COR-L47 (cell line): ENCODE results near the gene GMEB1.
A peak's percentile ranks its signal among the peaks of the same experiment; 100 is the strongest.
"Not testable (repeated sequence)": the region's sequence is repeated elsewhere in the genome, so short reads cannot be mapped to it uniquely, and the experiment has no call there.

Experiments
- DNase-seq: peaks from one replicate; lab custom pipeline; 2025; lab: John Stamatoyannopoulos, UW

Gene GMEB1

GRCh38 chr1:28668191-28668955, at the start of gene GMEB1:
Gene GMEB1, plus strand, starts transcription at chr1:28668784. Its CDS starts 14,829 bp downstream, at chr1:28683613.
- DNase-seq = peak; percentile 89

- DNase-seq = no peak
Measured at GRCh38 chr1:28631713-28632112, 36.9 kb upstream of the GMEB1 start.

DNA sequence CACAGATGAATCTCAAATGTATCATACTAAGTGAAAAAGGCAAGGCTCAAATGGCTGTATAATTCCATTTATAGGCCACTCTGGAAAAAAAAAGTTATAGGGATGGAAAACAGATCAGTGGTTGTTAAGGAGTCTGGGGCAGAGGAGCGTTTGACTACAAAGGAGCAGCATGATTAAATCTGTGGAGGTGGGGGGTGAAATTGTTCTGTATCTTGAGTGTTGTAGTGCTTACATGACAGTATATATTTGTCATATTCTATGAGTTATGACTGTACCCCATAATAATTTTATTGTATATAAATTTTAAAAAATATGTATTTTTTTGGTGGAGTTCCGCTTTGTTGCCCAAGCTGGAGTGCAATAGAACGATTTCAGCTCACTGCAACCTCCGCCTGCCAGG, 36.0 kb upstream of the GMEB1 start:
- DNase-seq = no peak

- no peak for DNase-seq
Measured at GRCh38 chr1:28640766-28641165, 27.8 kb upstream of the GMEB1 start.

- DNase-seq = no peak
Measured at GRCh38 chr1:28642056-28642846, 26.3 kb upstream of the GMEB1 start.

GRCh38 chr1:28642847-28643635, 25.5 kb upstream of the GMEB1 start, which contains the start of gene TAF12:
Gene TAF12, minus strand, starts transcription at chr1:28643067. Its CDS starts 20,986 bp downstream, at chr1:28622081.
- DNase-seq = peak; percentile 94

GRCh38 chr1:28644494-28644893, 24.1 kb upstream of the GMEB1 start:
- DNase-seq = no peak

GRCh38 chr1:28645406-28645805, 23.2 kb upstream of the GMEB1 start:
- DNase-seq = not testable (repeated sequence)

DNA sequence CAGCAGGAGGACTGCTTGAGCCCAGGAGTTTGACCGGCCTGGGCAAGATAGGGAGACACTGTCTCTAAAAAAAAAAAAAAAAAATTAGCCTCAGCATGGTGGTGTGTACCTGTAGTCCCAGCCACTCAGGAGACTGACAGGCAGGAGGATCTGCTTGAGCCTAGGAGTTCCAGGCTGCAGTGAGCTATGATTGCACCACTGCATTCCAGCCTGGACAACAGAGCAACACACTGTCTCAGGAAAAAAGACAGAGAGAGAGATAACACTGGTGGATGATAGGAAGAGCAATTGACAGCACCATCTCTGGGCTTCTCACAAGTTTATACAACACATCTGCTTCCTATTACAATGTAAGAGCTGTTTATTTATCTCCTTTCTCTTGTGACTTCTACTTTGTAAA, 22.5 kb upstream of the GMEB1 start:
- no peak for DNase-seq

DNA sequence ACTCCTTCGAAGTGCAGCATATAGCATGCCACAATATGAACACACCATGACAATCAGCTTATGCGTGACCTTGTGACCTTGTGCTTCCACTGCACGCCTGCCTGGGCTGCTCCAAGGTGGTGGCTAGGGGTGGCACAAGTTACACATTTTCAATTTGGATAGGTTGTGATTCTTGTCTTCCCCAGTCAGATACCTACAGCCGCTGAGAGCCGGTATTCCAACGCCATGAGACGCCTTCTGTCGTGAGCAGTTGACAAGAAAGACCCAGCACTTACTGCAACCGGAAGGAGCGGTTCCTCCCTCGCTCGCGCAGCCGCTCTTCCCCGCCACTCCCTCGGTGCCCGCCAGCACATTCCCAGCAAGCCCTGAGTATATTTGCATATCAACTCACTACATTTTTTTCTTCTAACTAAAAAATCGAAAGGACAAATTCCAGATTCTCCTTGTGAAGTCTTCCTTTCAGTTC, 20.5 kb upstream of the GMEB1 start:
- DNase-seq = peak; percentile 85

- DNase-seq = peak; percentile 98
Measured at GRCh38 chr1:28648474-28649198, 19.9 kb upstream of the GMEB1 start, which contains the start of gene RNU11. Gene RNU11, plus strand, starts transcription at chr1:28648600.

DNA sequence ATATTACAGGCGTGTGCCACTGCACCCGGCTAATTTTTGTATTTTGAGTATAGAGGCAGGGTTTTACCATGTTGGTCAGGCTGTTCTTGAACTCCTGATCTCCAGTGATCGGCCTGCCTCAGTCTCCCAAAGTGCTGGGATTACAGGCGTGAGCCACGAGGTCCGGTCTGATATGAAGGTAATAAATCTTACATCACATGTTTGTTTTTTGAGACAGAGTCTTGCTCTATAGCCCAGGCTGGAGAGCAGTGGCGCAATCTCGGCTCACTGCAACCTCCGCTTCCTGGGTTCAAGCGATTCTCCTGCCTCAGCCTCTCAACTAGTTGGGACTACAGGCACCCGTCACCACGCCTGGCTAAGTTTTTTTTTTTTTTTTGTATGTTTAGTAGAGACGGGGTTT, 15.5 kb upstream of the GMEB1 start:
- not testable (repeated sequence) for DNase-seq

DNA sequence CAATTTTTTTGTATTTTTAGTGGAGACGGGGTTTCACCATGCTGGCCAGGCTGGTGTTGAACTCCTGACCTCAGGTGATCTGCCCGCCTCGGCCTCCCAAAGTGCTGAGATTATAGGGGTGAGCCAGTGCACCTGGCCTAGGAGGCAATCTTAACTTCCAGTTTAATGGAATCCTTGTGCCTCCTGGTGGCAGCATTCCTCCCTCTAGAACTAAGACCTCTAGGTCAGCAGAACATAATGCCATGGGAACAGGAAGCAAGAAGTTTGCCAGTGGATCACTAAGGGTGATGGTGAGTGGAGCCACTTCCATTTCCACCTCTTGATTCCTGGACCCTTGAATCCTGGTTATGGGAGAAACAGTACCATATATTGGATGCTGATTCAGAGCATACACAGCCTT, 14.7 kb upstream of the GMEB1 start:
- not testable (repeated sequence) for DNase-seq

- DNase-seq = not testable (repeated sequence)
Measured at GRCh38 chr1:28655448-28656311, 12.9 kb upstream of the GMEB1 start.

DNA sequence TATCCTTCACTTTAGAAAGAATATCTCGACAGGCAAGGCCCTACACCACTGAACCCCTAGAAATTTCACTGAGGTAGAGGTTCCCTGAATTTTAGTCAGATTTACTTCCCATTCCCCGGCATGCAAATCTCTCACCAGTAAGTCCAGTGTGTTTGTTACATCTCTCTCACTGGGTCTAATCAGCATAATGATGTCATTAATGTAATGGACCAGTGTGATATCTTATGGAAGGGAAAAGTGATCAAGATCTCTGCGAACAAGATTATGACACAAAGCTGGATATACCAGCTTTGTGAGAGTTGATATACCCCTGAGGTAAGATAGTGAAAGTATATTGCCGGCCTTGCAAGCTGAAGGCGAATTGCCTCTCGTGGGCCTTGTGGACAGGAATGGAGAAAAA, 12.2 kb upstream of the GMEB1 start:
- no peak for DNase-seq

- no peak for DNase-seq
Measured at GRCh38 chr1:28663871-28664470, 4.6 kb upstream of the GMEB1 start.

DNA sequence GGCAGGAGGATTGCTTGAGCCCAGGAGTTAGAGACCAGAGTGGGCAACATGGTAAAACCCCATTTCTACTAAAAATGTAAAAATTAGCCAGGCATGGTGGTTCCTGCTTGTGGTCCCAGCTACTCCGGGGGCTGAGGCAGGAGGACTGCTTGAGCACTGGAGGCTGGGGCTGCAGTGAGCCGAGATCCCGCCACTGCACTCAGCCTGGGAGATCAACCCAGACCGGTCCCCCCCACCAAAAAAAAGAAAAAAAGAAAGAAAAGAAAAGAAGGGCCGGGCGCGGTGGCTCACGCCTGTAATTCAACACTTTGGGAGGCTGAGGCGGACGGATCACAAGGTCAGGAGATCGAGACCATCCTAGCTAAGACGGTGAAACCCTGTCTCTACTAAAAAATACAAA, 1.8 kb upstream of the GMEB1 start:
- no peak for DNase-seq

GRCh38 chr1:28668956-28669723, 556 bp downstream of the GMEB1 start:
- DNase-seq = peak; percentile 86

- DNase-seq = no peak
Measured at GRCh38 chr1:28671254-28671780, 2.7 kb downstream of the GMEB1 start.
